HepG2 (cell line): ENCODE measurements around the gene MEG3. TPM values are rescaled to one million over a fixed set of nuclear protein-coding genes. Genes with fewer than 3 reads are reported as not detected.

Experiments used
- HOXA7 ChIP-seq: sonication (generic); formaldehyde crosslinking; IDR thresholded peaks from 2 replicates; pipeline ENCODE4 v1.8.1; 2022; ENCODE audit warnings: mild to moderate bottlenecking, missing genetic modification reagents, moderate library complexity
- JUNB ChIP-seq: sonication (generic); formaldehyde crosslinking; IDR thresholded peaks from 2 replicates; pipeline ENCODE4 v1.8.0; 2022; ENCODE audit warnings: missing genetic modification reagents, mild to moderate bottlenecking, borderline replicate concordance
- LCORL ChIP-seq, 2 experiments: fragments of 450-650 bp in 1 of 2; sonication (generic) in 1 of 2; formaldehyde crosslinking in 1 of 2; IDR thresholded peaks; 2 replicates each; pipeline versions ENCODE4 v1.5.0 to v1.6.1; 2017 to 2020; ENCODE audit warnings: antibody characterized with exemption in 1 of 2, missing genetic modification reagents in 1 of 2
- MXI1 ChIP-seq: IDR thresholded peaks from 3 replicates; pipeline ENCODE4 v1.6.1; 2012; ENCODE audit warnings: low read depth, low read length, inconsistent platforms, borderline replicate concordance
- NFYB ChIP-seq: sonication (generic); formaldehyde crosslinking; IDR thresholded peaks from 2 replicates; pipeline ENCODE4 v1.4.0; 2020; ENCODE audit warnings: missing genetic modification reagents
- TBL1XR1 ChIP-seq: fragments of 150-350 bp; IDR thresholded peaks from 2 replicates; pipeline ENCODE4 v1.6.1; 2014; ENCODE audit warnings: borderline replicate concordance, low read length; ENCODE audit not compliant: partially characterized antibody
- ZBTB33 ChIP-seq: sonication (generic); formaldehyde crosslinking; IDR thresholded peaks from 2 replicates; pipeline ENCODE4 v1.4.0; 2020; ENCODE audit warnings: missing genetic modification reagents
- ZBTB38 ChIP-seq: sonication (generic); formaldehyde crosslinking; IDR thresholded peaks from 2 replicates; pipeline ENCODE4 v1.5.1; 2020; ENCODE audit warnings: mild to moderate bottlenecking, missing genetic modification reagents
- ZFX ChIP-seq: sonication (generic); formaldehyde crosslinking; IDR thresholded peaks from 2 replicates; pipeline ENCODE4 v1.4.0; 2020; ENCODE audit warnings: mild to moderate bottlenecking, low read depth, missing genetic modification reagents, moderate library complexity
- ZNF251 ChIP-seq: sonication (generic); formaldehyde crosslinking; IDR thresholded peaks from 2 replicates; pipeline ENCODE4 v1.9.0; 2021; ENCODE audit warnings: mild to moderate bottlenecking, missing genetic modification reagents
- ZNF292 ChIP-seq: sonication (generic); formaldehyde crosslinking; IDR thresholded peaks from 2 replicates; pipeline ENCODE4 v1.8.1; 2022; ENCODE audit warnings: mild to moderate bottlenecking, low read depth, missing genetic modification reagents, borderline replicate concordance
- ZNF446 ChIP-seq: sonication (generic); formaldehyde crosslinking; IDR thresholded peaks from 2 replicates; pipeline ENCODE4 v1.5.0; 2020; ENCODE audit warnings: mild to moderate bottlenecking, missing genetic modification reagents
- ZNF496 ChIP-seq: sonication (generic); formaldehyde crosslinking; IDR thresholded peaks from 2 replicates; pipeline ENCODE4 v1.8.1; 2023; ENCODE audit warnings: mild to moderate bottlenecking, moderate library complexity, missing genetic modification reagents; ENCODE audit not compliant: insufficient replicate concordance
- ZNF567 ChIP-seq: sonication (generic); formaldehyde crosslinking; IDR thresholded peaks from 2 replicates; pipeline ENCODE4 v1.8.1; 2023; ENCODE audit warnings: mild to moderate bottlenecking, missing genetic modification reagents, borderline replicate concordance
- ZNF569 ChIP-seq: sonication (generic); formaldehyde crosslinking; IDR thresholded peaks from 2 replicates; pipeline ENCODE4 v1.5.0; 2020; ENCODE audit warnings: mild to moderate bottlenecking, missing genetic modification reagents, moderate library complexity, borderline replicate concordance
- polyA plus RNA-seq, 8 experiments: library from polyadenylated mRNA; depleted of rRNA in 3 of 8; stranded (reverse) in 7 of 8; unstranded in 1 of 8; fragments of >200 nt; fragmentation: Illumina TruSeq in 4 of 8; extraction: Trizol in 4 of 8; gene quantifications; 2 replicates each; pipeline versions ENCODE4 v1.2.1 to v1.2.3, GENCODE V29; 2011 to 2016; ENCODE audit warnings: low read depth in 4 of 8, missing spikeins in 1 of 8, mixed read lengths in 1 of 8; ENCODE audit not compliant: insufficient read depth in 1 of 8
- total RNA-seq, 5 experiments: library from RNA; depleted of rRNA; stranded (reverse); fragments of >200 nt; fragmentation: Illumina TruSeq; extraction: Trizol; gene quantifications; 2 replicates each; pipeline ENCODE4 v1.2.3, GENCODE V29; 2016; ENCODE audit warnings: low read depth in 1 of 5
- TF ChIP-seq, protein P1 (sequence below): sonication (generic); formaldehyde crosslinking; IDR thresholded peaks from 2 replicates; pipeline ENCODE4 v1.5.0; 2020; ENCODE audit warnings: missing genetic modification reagents, mild to moderate bottlenecking, borderline replicate concordance
- TF ChIP-seq, protein P2 (sequence below): sonication (generic); formaldehyde crosslinking; IDR thresholded peaks from 2 replicates; pipeline ENCODE4 v1.4.0; 2020; ENCODE audit warnings: missing genetic modification reagents, low read depth, mild to moderate bottlenecking, borderline replicate concordance
- TF ChIP-seq, protein P3 (sequence below): sonication (generic); formaldehyde crosslinking; IDR thresholded peaks from 2 replicates; pipeline ENCODE4 v1.9.0; 2021; ENCODE audit warnings: missing genetic modification reagents, mild to moderate bottlenecking, borderline replicate concordance
- TF ChIP-seq, protein P4 (sequence below): sonication (generic); formaldehyde crosslinking; IDR thresholded peaks from 2 replicates; pipeline ENCODE4 v1.4.0; 2020; ENCODE audit warnings: missing genetic modification reagents

Gene MEG3
- total and polyA plus RNA-seq, 2 of the 13 experiments (the other 11 are each of a cell fraction or from before 2014, with no cell fraction given): 0.17 TPM; not detected in 1

- TF ChIP-seq, protein P1, sequence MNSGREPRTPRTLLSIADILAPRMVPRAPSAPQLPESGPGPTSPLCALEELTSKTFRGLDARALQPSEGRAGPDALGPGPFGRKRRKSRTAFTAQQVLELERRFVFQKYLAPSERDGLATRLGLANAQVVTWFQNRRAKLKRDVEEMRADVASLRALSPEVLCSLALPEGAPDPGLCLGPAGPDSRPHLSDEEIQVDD (CRISPR knock-in tag): no peak
- TF ChIP-seq ZNF567 (CRISPR knock-in tag) (no peak), LCORL (IDR thresholded peaks at IDR 0.05) (no peak), LCORL (CRISPR knock-in tag; IDR thresholded peaks at IDR 0.05) (0 out of 2 replicates have a peak, but pooled peaks have one; percentile 12), MXI1 (no peak), ZFX (peak; percentile 34; the same call in 1 of the 2 replicates), ZNF569 (no peak), NFYB (CRISPR knock-in tag) (no peak), TBL1XR1 (no peak), ZBTB33 (CRISPR knock-in tag) (peak; percentile 28), ZNF446 (CRISPR knock-in tag) (no peak), ZBTB38 (peak; percentile 69; the same call in 1 of the 2 replicates), HOXA7 (CRISPR knock-in tag) (no peak), ZNF251 (no peak), JUNB (CRISPR knock-in tag) (no peak), ZNF496 (CRISPR knock-in tag) (no peak), ZNF292 (CRISPR knock-in tag) (peak; percentile 15; the same call in 1 of the 2 replicates)
- TF ChIP-seq, protein P2, sequence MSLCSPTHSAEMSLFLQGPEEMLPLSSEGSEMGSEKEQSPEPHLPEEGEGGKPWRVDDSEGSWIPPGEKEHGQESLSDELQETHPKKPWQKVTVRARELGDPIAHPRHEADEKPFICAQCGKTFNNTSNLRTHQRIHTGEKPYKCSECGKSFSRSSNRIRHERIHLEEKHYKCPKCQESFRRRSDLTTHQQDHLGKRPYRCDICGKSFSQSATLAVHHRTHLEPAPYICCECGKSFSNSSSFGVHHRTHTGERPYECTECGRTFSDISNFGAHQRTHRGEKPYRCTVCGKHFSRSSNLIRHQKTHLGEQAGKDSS: 0 out of 2 replicates have a peak, but pooled peaks have one; percentile 23
- TF ChIP-seq, protein P3, sequence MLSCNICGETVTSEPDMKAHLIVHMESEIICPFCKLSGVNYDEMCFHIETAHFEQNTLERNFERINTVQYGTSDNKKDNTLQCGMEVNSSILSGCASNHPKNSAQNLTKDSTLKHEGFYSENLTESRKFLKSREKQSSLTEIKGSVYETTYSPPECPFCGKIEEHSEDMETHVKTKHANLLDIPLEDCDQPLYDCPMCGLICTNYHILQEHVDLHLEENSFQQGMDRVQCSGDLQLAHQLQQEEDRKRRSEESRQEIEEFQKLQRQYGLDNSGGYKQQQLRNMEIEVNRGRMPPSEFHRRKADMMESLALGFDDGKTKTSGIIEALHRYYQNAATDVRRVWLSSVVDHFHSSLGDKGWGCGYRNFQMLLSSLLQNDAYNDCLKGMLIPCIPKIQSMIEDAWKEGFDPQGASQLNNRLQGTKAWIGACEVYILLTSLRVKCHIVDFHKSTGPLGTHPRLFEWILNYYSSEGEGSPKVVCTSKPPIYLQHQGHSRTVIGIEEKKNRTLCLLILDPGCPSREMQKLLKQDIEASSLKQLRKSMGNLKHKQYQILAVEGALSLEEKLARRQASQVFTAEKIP (CRISPR knock-in tag): no peak
- TF ChIP-seq, protein P4, sequence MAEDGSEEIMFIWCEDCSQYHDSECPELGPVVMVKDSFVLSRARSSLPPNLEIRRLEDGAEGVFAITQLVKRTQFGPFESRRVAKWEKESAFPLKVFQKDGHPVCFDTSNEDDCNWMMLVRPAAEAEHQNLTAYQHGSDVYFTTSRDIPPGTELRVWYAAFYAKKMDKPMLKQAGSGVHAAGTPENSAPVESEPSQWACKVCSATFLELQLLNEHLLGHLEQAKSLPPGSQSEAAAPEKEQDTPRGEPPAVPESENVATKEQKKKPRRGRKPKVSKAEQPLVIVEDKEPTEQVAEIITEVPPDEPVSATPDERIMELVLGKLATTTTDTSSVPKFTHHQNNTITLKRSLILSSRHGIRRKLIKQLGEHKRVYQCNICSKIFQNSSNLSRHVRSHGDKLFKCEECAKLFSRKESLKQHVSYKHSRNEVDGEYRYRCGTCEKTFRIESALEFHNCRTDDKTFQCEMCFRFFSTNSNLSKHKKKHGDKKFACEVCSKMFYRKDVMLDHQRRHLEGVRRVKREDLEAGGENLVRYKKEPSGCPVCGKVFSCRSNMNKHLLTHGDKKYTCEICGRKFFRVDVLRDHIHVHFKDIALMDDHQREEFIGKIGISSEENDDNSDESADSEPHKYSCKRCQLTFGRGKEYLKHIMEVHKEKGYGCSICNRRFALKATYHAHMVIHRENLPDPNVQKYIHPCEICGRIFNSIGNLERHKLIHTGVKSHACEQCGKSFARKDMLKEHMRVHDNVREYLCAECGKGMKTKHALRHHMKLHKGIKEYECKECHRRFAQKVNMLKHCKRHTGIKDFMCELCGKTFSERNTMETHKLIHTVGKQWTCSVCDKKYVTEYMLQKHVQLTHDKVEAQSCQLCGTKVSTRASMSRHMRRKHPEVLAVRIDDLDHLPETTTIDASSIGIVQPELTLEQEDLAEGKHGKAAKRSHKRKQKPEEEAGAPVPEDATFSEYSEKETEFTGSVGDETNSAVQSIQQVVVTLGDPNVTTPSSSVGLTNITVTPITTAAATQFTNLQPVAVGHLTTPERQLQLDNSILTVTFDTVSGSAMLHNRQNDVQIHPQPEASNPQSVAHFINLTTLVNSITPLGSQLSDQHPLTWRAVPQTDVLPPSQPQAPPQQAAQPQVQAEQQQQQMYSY: no peak
Measured at GRCh38 chr14:100840286-100841065, 14.6 kb downstream of the MEG3 start (continued).
